Thoracic aorta endothelial cell (primary cell): ENCODE data around the gene CCDC88B. TPM values are rescaled to one million over a fixed set of nuclear protein-coding genes. Genes with fewer than 3 reads are reported as not detected.

ENCODE experiments used
- small RNA-seq: library from RNA; depleted of rRNA; stranded (forward); fragments of <200 nt; gene quantifications from one replicate; pipeline ENCODE3, GENCODE V24; 2012
- total RNA-seq: library from RNA; depleted of rRNA; stranded (reverse); fragments of >200 nt; gene quantifications from 2 replicates; pipeline ENCODE4 v1.2.3, GENCODE V29; 2012

CCDC88B gene
- total RNA-seq: 1.1 and 1.9 TPM in 2 replicates

GRCh38 chr11:64339754-64340408 lies at the start of gene CCDC88B:
CCDC88B (plus strand) TSS chr11:64340204; CDS start chr11:64340267, 63 bp downstream.

GRCh38 chr11:64291262-64291751 lies 48.7 kb upstream of the CCDC88B start, which contains the start of gene KCNK4:
KCNK4 (plus strand) TSS chr11:64291302; CDS start chr11:64293019, 1,717 bp downstream.

GRCh38 chr11:64299847-64300648 lies 40.0 kb upstream of the CCDC88B start, which contains the start of gene CATSPERZ:
CATSPERZ (plus strand) TSS chr11:64300358; CDS start chr11:64300411, 53 bp downstream.

GRCh38 chr11:64305075-64305690 lies 34.8 kb upstream of the CCDC88B start, which contains the start of gene ESRRA:
ESRRA (plus strand) TSS chr11:64305524; CDS start chr11:64307180, 1,656 bp downstream.

GRCh38 chr11:64317325-64317960 lies 22.6 kb upstream of the CCDC88B start, which contains the start of gene TRMT112:
TRMT112 (minus strand) TSS chr11:64317559; CDS start chr11:64317526, 33 bp downstream.

GRCh38 chr11:64317961-64318765 lies 21.8 kb upstream of the CCDC88B start, which contains the start of gene PRDX5:
PRDX5 (plus strand) TSS chr11:64318121; CDS start chr11:64318216, 95 bp downstream.

GRCh38 chr11:64358907-64359711 lies 19.1 kb downstream of the CCDC88B start, which contains the start of gene RPS6KA4:
RPS6KA4 (plus strand) TSS chr11:64359162; CDS start chr11:64359236, 74 bp downstream.

Small RNA genes lying within 50 kb of the gene (small RNA-seq; reads per million reads assigned to genes)
- gene MIR1237: not detected
- not detected for gene MIR7155
- gene RF00019: not detected

Other genes with a start within 250 kb of the CCDC88B start
- 12.4 and 18.5 TPM in 2 replicates for gene MACROD1, start 174.1 kb upstream of the CCDC88B start, total RNA-seq
- gene STIP1, start 154.0 kb upstream of the CCDC88B start, total RNA-seq: 247 and 273 TPM in 2 replicates
- 124 and 138 TPM in 2 replicates for gene FERMT3, start 133.5 kb upstream of the CCDC88B start, total RNA-seq
- 18.2 and 22.8 TPM in 2 replicates for gene TRPT1, start 114.0 kb upstream of the CCDC88B start, total RNA-seq
- 27.9 and 34.0 TPM in 2 replicates for gene NUDT22, start 113.9 kb upstream of the CCDC88B start, total RNA-seq
- 8.1 and 8.9 TPM in 2 replicates for gene DNAJC4, start 109.7 kb upstream of the CCDC88B start, total RNA-seq
- gene VEGFB, start 105.6 kb upstream of the CCDC88B start, total RNA-seq: 11.0 and 14.8 TPM in 2 replicates
- 23.8 and 34.0 TPM in 2 replicates for gene FKBP2, start 99.1 kb upstream of the CCDC88B start, total RNA-seq
- 258 and 294 TPM in 2 replicates for gene PPP1R14B, start 93.3 kb upstream of the CCDC88B start, total RNA-seq
- gene PLCB3, start 88.7 kb upstream of the CCDC88B start, total RNA-seq: 61.2 and 61.6 TPM in 2 replicates
- 49.2 and 51.7 TPM in 2 replicates for gene BAD, start 55.5 kb upstream of the CCDC88B start, total RNA-seq
- 9.1 and 9.7 TPM in 2 replicates for gene GPR137, start 54.4 kb upstream of the CCDC88B start, total RNA-seq
- gene KCNK4, start 48.9 kb upstream of the CCDC88B start, total RNA-seq: 0.07 TPM in 1 of 2 replicates, not detected in the other
- gene CATSPERZ, start 39.8 kb upstream of the CCDC88B start, total RNA-seq: 0.27 and 0.57 TPM in 2 replicates
- 26.4 and 27.5 TPM in 2 replicates for gene ESRRA, start 34.7 kb upstream of the CCDC88B start, total RNA-seq
- 172 and 196 TPM in 2 replicates for gene TRMT112, start 22.6 kb upstream of the CCDC88B start, total RNA-seq
- 108 and 151 TPM in 2 replicates for gene PRDX5, start 22.1 kb upstream of the CCDC88B start, total RNA-seq
- 35.1 and 49.9 TPM in 2 replicates for gene RPS6KA4, start 19.0 kb downstream of the CCDC88B start, total RNA-seq
- not detected in 2 replicates for gene SLC22A11, start 215.7 kb downstream of the CCDC88B start, total RNA-seq